HL-60 (cell line): ENCODE results near the gene COL25A1.

Experiments
- DNase-seq, 2 experiments: peaks; one replicate each; pipeline ENCODE4 v3.0.0-alpha.2; 2010 to 2020; ENCODE audit warnings: low read depth in 1 of 2, low spot score in 1 of 2
- H3K27ac ChIP-seq: fragments of 250-450 bp; sonication (Bioruptor Pico); replicated peaks from 2 replicates; pipeline ENCODE4 v1.5.1; 2020; ENCODE audit warnings: mild to moderate bottlenecking, moderate library complexity
- H3K27me3 ChIP-seq: fragments of 250-450 bp; sonication (Bioruptor Pico); 2 replicates; pipeline ENCODE4 v1.5.1; 2021; ENCODE audit warnings: mild to moderate bottlenecking, moderate library complexity; ENCODE audit not compliant: insufficient read depth, poor library complexity, severe bottlenecking
- H3K4me3 ChIP-seq: replicated peaks from 2 replicates; pipeline ENCODE4 v1.5.1; 2011; ENCODE audit warnings: mild to moderate bottlenecking, control low read depth, low read length; ENCODE audit not compliant: insufficient read depth
- CTCF ChIP-seq: IDR thresholded peaks from one replicate; pipeline ENCODE4 v1.5.1; 2011; ENCODE audit warnings: low read length, control low read depth, inconsistent platforms; ENCODE audit not compliant: insufficient read depth
- GABPA ChIP-seq: IDR thresholded peaks from 2 replicates; pipeline ENCODE4 v1.6.1; 2012; ENCODE audit warnings: low read depth
- POLR2AphosphoS5 ChIP-seq: IDR thresholded peaks from 2 replicates; pipeline ENCODE4 v1.6.1; 2012; ENCODE audit warnings: low read depth
- SPI1 ChIP-seq: IDR thresholded peaks from 2 replicates; pipeline ENCODE4 v1.6.1; 2012; ENCODE audit warnings: low read depth, mild to moderate bottlenecking, borderline replicate concordance
- TF ChIP-seq, protein P1 (sequence below): IDR thresholded peaks from 2 replicates; pipeline ENCODE4 v1.6.1; 2012; ENCODE audit warnings: low read depth; ENCODE audit not compliant: insufficient replicate concordance

The COL25A1 gene

GRCh38 chr4:109015413-109015810 is 287.0 kb downstream of the COL25A1 start:
- H3K27me3 ChIP-seq: no peaks in the 10 kb centered on the region
- H3K4me3 ChIP-seq: no peak overlapping the region
- TF ChIP-seq SPI1: no peak
- TF ChIP-seq GABPA: no peak
- no peak for TF ChIP-seq POLR2AphosphoS5
- TF ChIP-seq CTCF: no peak
- TF ChIP-seq, protein P1, sequence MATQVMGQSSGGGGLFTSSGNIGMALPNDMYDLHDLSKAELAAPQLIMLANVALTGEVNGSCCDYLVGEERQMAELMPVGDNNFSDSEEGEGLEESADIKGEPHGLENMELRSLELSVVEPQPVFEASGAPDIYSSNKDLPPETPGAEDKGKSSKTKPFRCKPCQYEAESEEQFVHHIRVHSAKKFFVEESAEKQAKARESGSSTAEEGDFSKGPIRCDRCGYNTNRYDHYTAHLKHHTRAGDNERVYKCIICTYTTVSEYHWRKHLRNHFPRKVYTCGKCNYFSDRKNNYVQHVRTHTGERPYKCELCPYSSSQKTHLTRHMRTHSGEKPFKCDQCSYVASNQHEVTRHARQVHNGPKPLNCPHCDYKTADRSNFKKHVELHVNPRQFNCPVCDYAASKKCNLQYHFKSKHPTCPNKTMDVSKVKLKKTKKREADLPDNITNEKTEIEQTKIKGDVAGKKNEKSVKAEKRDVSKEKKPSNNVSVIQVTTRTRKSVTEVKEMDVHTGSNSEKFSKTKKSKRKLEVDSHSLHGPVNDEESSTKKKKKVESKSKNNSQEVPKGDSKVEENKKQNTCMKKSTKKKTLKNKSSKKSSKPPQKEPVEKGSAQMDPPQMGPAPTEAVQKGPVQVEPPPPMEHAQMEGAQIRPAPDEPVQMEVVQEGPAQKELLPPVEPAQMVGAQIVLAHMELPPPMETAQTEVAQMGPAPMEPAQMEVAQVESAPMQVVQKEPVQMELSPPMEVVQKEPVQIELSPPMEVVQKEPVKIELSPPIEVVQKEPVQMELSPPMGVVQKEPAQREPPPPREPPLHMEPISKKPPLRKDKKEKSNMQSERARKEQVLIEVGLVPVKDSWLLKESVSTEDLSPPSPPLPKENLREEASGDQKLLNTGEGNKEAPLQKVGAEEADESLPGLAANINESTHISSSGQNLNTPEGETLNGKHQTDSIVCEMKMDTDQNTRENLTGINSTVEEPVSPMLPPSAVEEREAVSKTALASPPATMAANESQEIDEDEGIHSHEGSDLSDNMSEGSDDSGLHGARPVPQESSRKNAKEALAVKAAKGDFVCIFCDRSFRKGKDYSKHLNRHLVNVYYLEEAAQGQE: no peak
- H3K27ac ChIP-seq: no peak overlapping the region
- no peak for DNase-seq

- DNase-seq: no peak
- Histone ChIP-seq H3K4me3 (no peak overlapping the region), H3K27ac (no peak overlapping the region), H3K27me3 (no peaks in the 10 kb centered on the region)
- TF ChIP-seq GABPA: no peak
- TF ChIP-seq SPI1: peak; percentile 53
Observed at GRCh38 chr4:109014593-109015412, 287.7 kb downstream of the COL25A1 start.

DNA sequence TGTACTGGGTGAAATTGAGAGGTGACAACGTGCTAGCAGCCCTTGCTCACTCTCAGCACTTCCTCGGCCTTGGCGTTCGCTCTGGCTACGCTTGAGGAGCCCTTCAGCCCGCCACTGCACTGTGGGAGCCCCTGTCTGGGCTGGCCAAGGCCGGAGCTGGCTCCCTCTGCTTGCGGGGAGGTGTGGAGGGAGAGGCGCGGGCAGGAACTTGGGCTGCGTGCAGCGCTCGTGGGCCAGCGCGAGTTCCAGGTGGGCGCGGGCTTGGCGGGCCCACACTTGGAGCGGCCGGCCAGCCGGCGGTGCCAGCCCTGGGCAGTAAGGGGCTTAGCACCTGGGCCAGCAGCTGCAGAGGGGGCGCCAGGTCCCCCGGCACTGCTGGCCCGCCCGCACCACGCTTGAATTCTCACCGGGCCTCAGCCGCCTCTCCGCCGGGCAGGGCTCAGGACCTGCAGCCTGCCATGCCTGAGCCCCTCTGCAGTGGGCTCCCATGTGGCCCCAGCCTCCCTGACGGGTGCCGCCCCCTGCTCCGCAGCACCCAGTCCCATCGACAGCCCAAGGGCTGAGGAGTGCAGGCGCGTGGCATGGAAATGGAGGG is 290.1 kb downstream of the COL25A1 start:
- H3K27me3 ChIP-seq: no peaks in the 10 kb centered on the region
- TF ChIP-seq GABPA (no peak), SPI1 (no peak), CTCF (no peak), POLR2AphosphoS5 (no peak)
- TF ChIP-seq, protein P1: no peak
- H3K27ac ChIP-seq: no peak overlapping the region
- no peak for DNase-seq
- no peak overlapping the region for H3K4me3 ChIP-seq

GRCh38 chr4:109011241-109012026 is 291.0 kb downstream of the COL25A1 start:
- no peak overlapping the region for H3K27ac ChIP-seq
- no peak for TF ChIP-seq SPI1
- TF ChIP-seq GABPA: no peak
- TF ChIP-seq POLR2AphosphoS5: no peak
- TF ChIP-seq CTCF: no peak
- TF ChIP-seq, protein P1: no peak

More at GRCh38 chr4:109011241-109012026, 291.0 kb downstream of the COL25A1 start:
- DNase-seq: no peak
- Histone ChIP-seq H3K27me3 (no peaks in the 10 kb centered on the region), H3K4me3 (no peak overlapping the region)
